Measurements from ENCODE around the gene ZEB1.

Gene ZEB1

DNA sequence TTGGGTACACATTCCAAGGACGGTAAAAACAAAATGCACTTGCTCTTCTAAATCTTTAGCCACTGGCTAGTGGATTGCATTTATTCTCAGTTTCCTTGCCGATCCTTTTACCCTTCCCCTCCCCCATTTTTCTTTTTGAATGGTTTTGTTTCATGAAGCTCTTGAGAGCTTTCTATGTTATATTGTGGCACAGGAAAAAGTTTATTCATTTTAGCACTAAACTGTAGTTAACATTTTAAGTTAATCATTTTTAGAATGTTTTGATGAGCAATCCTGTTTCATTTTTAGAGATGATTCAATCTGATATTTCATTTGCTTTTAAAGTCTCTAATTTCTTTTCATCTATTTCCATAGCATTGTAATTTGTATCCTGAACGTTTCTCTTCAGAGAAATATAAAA is 24.0 kb downstream of the ZEB1 start:
- Histone ChIP-seq H3K27me3 (ENCODE audit: low read length) (no peaks in the 10 kb centered on the region), H3K9me2 (replicated peaks; ENCODE audit: insufficient read depth, low read length) (no peaks in the 10 kb centered on the region), H3K9ac (ENCODE audit: low read length) (no peak overlapping the region), H3K27ac (ENCODE audit: low read depth, low read length) (no peak overlapping the region), H3F3A (ENCODE audit: insufficient read depth) (no peaks in the 10 kb centered on the region), H3K4me2 (ENCODE audit: low read depth, low read length, poor library complexity, severe bottlenecking) (no peak overlapping the region), H3K9me3 (ENCODE audit: insufficient read depth, low read length) (no peaks in the 10 kb centered on the region), H2AFZ (ENCODE audit: low read depth, low read length, severe bottlenecking) (no peak overlapping the region), H3K4me3 (ENCODE audit: insufficient read depth, low read length, poor library complexity, severe bottlenecking) (no peak overlapping the region), H4K20me1 (ENCODE audit: low read depth, low read length) (peaks cover 76% of the 10 kb centered on the region), H3K36me3 (ENCODE audit: low read length) (no peaks in the 10 kb centered on the region), H3K79me2 (ENCODE audit: insufficient read depth, low read length) (peaks cover 91% of the 10 kb centered on the region)
- TF ChIP-seq EZH2phosphoT487 (conservative IDR thresholded peaks at IDR 0.05; ENCODE audit: low read length) = no peak
- TF ChIP-seq CTCF (IDR thresholded peaks at IDR 0.05; ENCODE audit: insufficient read depth, low read length, poor library complexity, severe bottlenecking) = no peak

DNA sequence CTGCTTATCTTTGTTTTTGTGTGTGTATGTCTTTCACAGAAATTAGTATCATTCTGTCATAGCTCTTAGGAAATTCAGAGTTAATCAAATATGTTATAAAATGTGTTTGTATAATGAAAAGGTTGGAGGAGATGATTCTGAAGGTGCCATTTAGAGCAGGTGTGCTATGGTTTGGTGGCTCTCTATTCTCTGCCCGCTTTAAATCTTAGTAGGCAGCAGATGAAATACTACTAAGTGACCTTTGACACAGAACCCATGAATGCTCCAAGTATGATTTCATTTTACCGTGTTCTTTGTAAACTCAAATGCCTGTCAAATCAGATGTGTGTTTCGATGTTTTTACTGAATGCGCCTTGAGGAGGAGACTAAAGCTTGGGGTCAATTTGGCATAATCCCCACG is 24.5 kb downstream of the ZEB1 start:
- Histone ChIP-seq H4K20me1 (ENCODE audit: low read depth, low read length) (peaks cover 71% of the 10 kb centered on the region), H3K27me3 (ENCODE audit: low read length) (no peaks in the 10 kb centered on the region), H3K9me2 (replicated peaks; ENCODE audit: insufficient read depth, low read length) (no peaks in the 10 kb centered on the region), H3K4me3 (ENCODE audit: insufficient read depth, low read length, poor library complexity, severe bottlenecking) (no peak overlapping the region), H3K9ac (ENCODE audit: low read length) (no peak overlapping the region), H3F3A (ENCODE audit: insufficient read depth) (no peaks in the 10 kb centered on the region), H3K27ac (ENCODE audit: low read depth, low read length) (no peak overlapping the region), H2AFZ (ENCODE audit: low read depth, low read length, severe bottlenecking) (no peak overlapping the region), H3K36me3 (ENCODE audit: low read length) (no peaks in the 10 kb centered on the region), H3K4me2 (ENCODE audit: low read depth, low read length, poor library complexity, severe bottlenecking) (no peak overlapping the region), H3K9me3 (ENCODE audit: insufficient read depth, low read length) (no peaks in the 10 kb centered on the region), H3K79me2 (ENCODE audit: insufficient read depth, low read length) (peaks cover 90% of the 10 kb centered on the region)
- TF ChIP-seq EZH2phosphoT487 (conservative IDR thresholded peaks at IDR 0.05; ENCODE audit: low read length) (no peak), CTCF (IDR thresholded peaks at IDR 0.05; ENCODE audit: insufficient read depth, low read length, poor library complexity, severe bottlenecking) (no peak)

GRCh38 chr10:31345886-31346285 is 26.9 kb downstream of the ZEB1 start:
- no peak overlapping the region for H3K9ac ChIP-seq (ENCODE audit: low read length)
- H3K79me2 ChIP-seq (ENCODE audit: insufficient read depth, low read length) = peaks cover 89% of the 10 kb centered on the region
- H3K4me2 ChIP-seq (ENCODE audit: low read depth, low read length, poor library complexity, severe bottlenecking) = no peak overlapping the region
- no peak overlapping the region for H3K4me3 ChIP-seq (ENCODE audit: insufficient read depth, low read length, poor library complexity, severe bottlenecking)
- H3K27me3 ChIP-seq (ENCODE audit: low read length) = no peaks in the 10 kb centered on the region
- no peaks in the 10 kb centered on the region for H3K9me2 ChIP-seq (replicated peaks; ENCODE audit: insufficient read depth, low read length)
- H3K27ac ChIP-seq (ENCODE audit: low read depth, low read length) = no peak overlapping the region
- no peaks in the 10 kb centered on the region for H3F3A ChIP-seq (ENCODE audit: insufficient read depth)
- TF ChIP-seq CTCF (IDR thresholded peaks at IDR 0.05; ENCODE audit: insufficient read depth, low read length, poor library complexity, severe bottlenecking) (no peak), EZH2phosphoT487 (conservative IDR thresholded peaks at IDR 0.05; ENCODE audit: low read length) (no peak)
- no peak overlapping the region for H2AFZ ChIP-seq (ENCODE audit: low read depth, low read length, severe bottlenecking)
- H3K9me3 ChIP-seq (ENCODE audit: insufficient read depth, low read length) = no peaks in the 10 kb centered on the region
- H3K36me3 ChIP-seq (ENCODE audit: low read length) = no peaks in the 10 kb centered on the region
- peaks cover 74% of the 10 kb centered on the region for H4K20me1 ChIP-seq (ENCODE audit: low read depth, low read length)
